Neural cell (in vitro differentiated cells): Measurements from ENCODE around the gene CRHR1. TPM values are rescaled to one million over a fixed set of nuclear protein-coding genes. Genes with fewer than 3 reads are reported as not detected.

Experiments used
- H2AFZ ChIP-seq: fragments of 200-600, 300-800 bp; sonication (generic), shearing (Covaris generic); 2 replicates; pipeline ENCODE4 v1.6.0; 2014; ENCODE audit warnings: low read depth, mild to moderate bottlenecking, antibody characterized with exemption, low read length, moderate library complexity
- H3F3A ChIP-seq: fragments of 200-600 bp; shearing (Covaris generic); 2 replicates; pipeline ENCODE4 v1.6.1; 2016; ENCODE audit warnings: mild to moderate bottlenecking, moderate library complexity, mixed read lengths, antibody characterized with exemption, low read length; ENCODE audit not compliant: insufficient read depth, poor library complexity, severe bottlenecking
- H3K27ac ChIP-seq: fragments of 200-600, 300-800 bp; sonication (generic), shearing (Covaris generic); 2 replicates; pipeline ENCODE4 v1.5.1; 2014; ENCODE audit warnings: mild to moderate bottlenecking, low read length, moderate library complexity
- H3K27me3 ChIP-seq: fragments of 300-800, 200-600 bp; sonication (generic), shearing (Covaris generic); 2 replicates; pipeline ENCODE4 v1.6.0; 2014; ENCODE audit warnings: mild to moderate bottlenecking, low read depth, low read length, moderate library complexity; ENCODE audit not compliant: insufficient read depth
- H3K36me3 ChIP-seq: fragments of 300-800, 200-600 bp; sonication (generic), shearing (Covaris generic); 2 replicates; pipeline ENCODE4 v1.5.1; 2014; ENCODE audit warnings: mild to moderate bottlenecking, antibody characterized with exemption, low read length, moderate library complexity; ENCODE audit not compliant: insufficient read depth
- H3K4me2 ChIP-seq: fragments of 300-800, 200-600 bp; sonication (generic), shearing (Covaris generic); 2 replicates; pipeline ENCODE4 v1.6.0; 2014; ENCODE audit warnings: mild to moderate bottlenecking, low read length
- H3K4me3 ChIP-seq: fragments of 300-800, 200-600 bp; sonication (generic), shearing (Covaris generic); 2 replicates; pipeline ENCODE4 v1.5.1; 2014; ENCODE audit warnings: mild to moderate bottlenecking, low read length, moderate library complexity
- H3K79me2 ChIP-seq: fragments of 200-600 bp; shearing (Covaris generic); replicated peaks from 2 replicates; pipeline ENCODE4 v1.6.0; 2014; ENCODE audit warnings: mild to moderate bottlenecking, low read length, moderate library complexity; ENCODE audit not compliant: insufficient read depth
- H3K9ac ChIP-seq: fragments of 300-800, 200-600 bp; sonication (generic), shearing (Covaris generic); 2 replicates; pipeline ENCODE4 v1.6.1; 2016; ENCODE audit warnings: mild to moderate bottlenecking, low read length, mixed read lengths
- H3K9me2 ChIP-seq: fragments of 200-600 bp; shearing (Covaris generic); 2 replicates; pipeline ENCODE4 v1.6.1; 2016; ENCODE audit warnings: mild to moderate bottlenecking, low read length, mixed read lengths; ENCODE audit not compliant: insufficient read depth
- H3K9me3 ChIP-seq: fragments of 200-600, 300-800 bp; sonication (generic), shearing (Covaris generic); 2 replicates; pipeline ENCODE4 v1.6.1; 2016; ENCODE audit warnings: mild to moderate bottlenecking, mixed run types, low read length, moderate library complexity, mixed read lengths
- H4K20me1 ChIP-seq: fragments of 200-600 bp; shearing (Covaris generic); 2 replicates; pipeline ENCODE4 v1.6.1; 2016; ENCODE audit warnings: mild to moderate bottlenecking, mixed run types; ENCODE audit not compliant: insufficient read depth
- CTCF ChIP-seq: fragments of 450-650 bp; IDR thresholded peaks from 2 replicates; pipeline ENCODE4 v1.5.1; 2014; ENCODE audit warnings: antibody characterized with exemption, mild to moderate bottlenecking, moderate library complexity; ENCODE audit not compliant: poor library complexity, severe bottlenecking
- EP300 ChIP-seq: fragments of 450-650 bp; conservative IDR thresholded peaks from 2 replicates; pipeline ENCODE4 v1.6.1; 2014; ENCODE audit warnings: antibody characterized with exemption, mild to moderate bottlenecking, moderate library complexity; ENCODE audit not compliant: poor library complexity, severe bottlenecking
- EZH2 ChIP-seq: fragments of 200-600, 300-800 bp; shearing (Covaris generic), sonication (generic); IDR thresholded peaks from 2 replicates; pipeline ENCODE4 v1.6.1; 2014; ENCODE audit warnings: antibody characterized with exemption, low read length, borderline replicate concordance, mild to moderate bottlenecking; ENCODE audit not compliant: insufficient read depth, poor library complexity, severe bottlenecking
- MXI1 ChIP-seq: fragments of 450-650 bp; conservative IDR thresholded peaks from 2 replicates; pipeline ENCODE4 v1.6.1; 2014; ENCODE audit warnings: antibody characterized with exemption, mild to moderate bottlenecking; ENCODE audit not compliant: poor library complexity, severe bottlenecking
- POLR2AphosphoS5 ChIP-seq: IDR thresholded peaks from 2 replicates; pipeline ENCODE4 v1.6.1; 2012
- RAD21 ChIP-seq: fragments of 450-650 bp; conservative IDR thresholded peaks from 2 replicates; pipeline ENCODE4 v1.6.1; 2014; ENCODE audit warnings: antibody characterized with exemption, mild to moderate bottlenecking, moderate library complexity
- REST ChIP-seq: IDR thresholded peaks from 2 replicates; pipeline ENCODE4 v1.6.1; 2012; ENCODE audit warnings: borderline replicate concordance
- SMC3 ChIP-seq: fragments of 450-650 bp; conservative IDR thresholded peaks from 2 replicates; pipeline ENCODE4 v1.6.1; 2014; ENCODE audit warnings: antibody characterized with exemption, mild to moderate bottlenecking, moderate library complexity; ENCODE audit not compliant: poor library complexity
- TAF1 ChIP-seq: IDR thresholded peaks from 2 replicates; pipeline ENCODE4 v1.6.1; 2012; ENCODE audit warnings: low read depth
- polyA plus RNA-seq: library from polyadenylated mRNA; depleted of rRNA; stranded (reverse); fragments of >200 nt; gene quantifications from 2 replicates; pipeline ENCODE4 v1.2.3, GENCODE V29; 2014

CRHR1 gene
- polyA plus RNA-seq, 1 donor from 2014 or later, result 4.5 TPM

- peak overlapping the region; percentile 30 for H3K4me3 ChIP-seq
- H2AFZ ChIP-seq, result no peak overlapping the region
- H3K9me3 ChIP-seq, result no peaks in the 10 kb centered on the region
- peak overlapping the region; percentile 0 for H3K9ac ChIP-seq
- no peaks in the 10 kb centered on the region for H3K36me3 ChIP-seq
- no peaks in the 10 kb centered on the region for H3K9me2 ChIP-seq
- TF ChIP-seq CTCF (no peak), TAF1 (no peak), POLR2AphosphoS5 (no peak), REST (no peak), EP300 (no peak), SMC3 (no peak)
- no peak overlapping the region for H3K4me2 ChIP-seq
- H3K27ac ChIP-seq, result no peak overlapping the region
- no peaks in the 10 kb centered on the region for H4K20me1 ChIP-seq
- H3F3A ChIP-seq, result no peaks in the 10 kb centered on the region
- no peaks in the 10 kb centered on the region for H3K27me3 ChIP-seq
- no peaks in the 10 kb centered on the region for H3K79me2 ChIP-seq
Observed at GRCh38 chr17:45771271-45771959, 12.7 kb upstream of the CRHR1 start.

- no peak overlapping the region for H3K4me2 ChIP-seq
- no peaks in the 10 kb centered on the region for H3K79me2 ChIP-seq
- H3K27ac ChIP-seq, result no peak overlapping the region
- TF ChIP-seq SMC3 (no peak), EP300 (no peak), RAD21 (no peak), REST (no peak), MXI1 (no peak), EZH2 (no peak), POLR2AphosphoS5 (no peak), CTCF (no peak)
- H3K9ac ChIP-seq, result no peak overlapping the region
- no peaks in the 10 kb centered on the region for H3K36me3 ChIP-seq
- H4K20me1 ChIP-seq, result no peaks in the 10 kb centered on the region
- no peak overlapping the region for H3K4me3 ChIP-seq
- H3K9me3 ChIP-seq, result no peaks in the 10 kb centered on the region
- H3K9me2 ChIP-seq, result no peaks in the 10 kb centered on the region
- H2AFZ ChIP-seq, result no peak overlapping the region
- H3F3A ChIP-seq, result no peaks in the 10 kb centered on the region
- H3K27me3 ChIP-seq, result no peaks in the 10 kb centered on the region
Observed at GRCh38 chr17:45775148-45775547, 9.0 kb upstream of the CRHR1 start.
